GM21619 (cell line): ENCODE measurements around the gene RNF17.

Source experiments
- ATAC-seq: cut with Tn5 transposase; IDR thresholded peaks from one replicate; pipeline ENCODE4 v1.9.1; 2021; ENCODE audit not compliant: unreplicated experiment

The RNF17 gene

DNA sequence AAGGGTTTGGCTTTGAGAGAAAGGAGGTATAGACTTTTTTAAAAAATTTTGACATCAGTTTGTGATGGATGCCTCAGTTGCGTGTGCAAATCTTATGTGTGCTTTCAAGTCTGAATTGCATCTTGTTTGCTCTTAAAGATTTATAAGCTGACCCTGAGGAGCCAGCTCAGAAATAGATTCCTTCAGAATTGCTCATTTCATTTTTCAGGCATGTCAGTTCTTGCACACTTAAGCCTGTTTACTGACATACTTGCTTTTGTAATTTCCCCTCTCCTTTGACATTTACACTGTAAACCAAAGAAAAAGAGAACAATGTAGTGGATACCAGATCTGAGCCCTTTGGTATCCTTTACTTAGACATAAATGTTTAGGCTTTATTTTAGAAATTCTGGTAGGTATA, 87.6 kb downstream of the RNF17 start:
- ATAC-seq, result no peak

DNA sequence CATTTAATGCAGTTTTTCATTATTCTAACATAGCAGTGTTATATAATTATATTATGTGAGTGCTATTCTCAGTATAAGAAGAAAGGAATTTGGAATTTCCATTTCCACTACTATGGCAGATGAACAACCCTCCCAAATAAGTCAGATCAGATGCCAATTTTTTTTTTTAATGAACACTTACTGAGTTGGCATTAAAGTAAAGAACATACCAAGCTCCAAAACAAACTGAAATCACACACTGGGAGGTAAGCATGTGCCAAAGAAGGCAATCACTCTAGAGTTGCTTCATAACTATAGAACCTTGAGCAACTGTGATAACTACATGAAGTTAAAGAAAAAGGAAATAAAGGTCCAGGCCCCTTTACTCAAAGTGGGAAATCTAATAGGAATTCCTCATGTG, 90.3 kb downstream of the RNF17 start:
- no peak for ATAC-seq

DNA sequence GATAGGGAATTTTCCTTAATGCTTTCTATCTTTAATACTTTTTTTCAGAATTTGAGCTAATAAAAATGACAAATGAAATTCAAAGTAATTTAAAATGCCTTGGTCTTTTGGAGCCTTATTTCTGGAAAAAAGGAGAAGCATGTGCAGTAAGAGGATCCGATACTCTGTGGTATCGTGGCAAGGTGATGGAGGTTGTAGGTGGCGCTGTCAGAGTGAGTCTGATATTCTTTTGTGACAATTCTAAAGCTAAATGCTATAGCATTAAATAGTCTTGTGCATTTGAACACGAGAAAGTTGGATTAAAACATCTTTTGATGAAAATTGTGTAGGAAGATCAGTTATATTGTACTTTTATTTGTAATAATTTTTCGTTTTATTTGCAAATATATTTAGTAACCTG, 95.0 kb downstream of the RNF17 start:
- no peak for ATAC-seq

DNA sequence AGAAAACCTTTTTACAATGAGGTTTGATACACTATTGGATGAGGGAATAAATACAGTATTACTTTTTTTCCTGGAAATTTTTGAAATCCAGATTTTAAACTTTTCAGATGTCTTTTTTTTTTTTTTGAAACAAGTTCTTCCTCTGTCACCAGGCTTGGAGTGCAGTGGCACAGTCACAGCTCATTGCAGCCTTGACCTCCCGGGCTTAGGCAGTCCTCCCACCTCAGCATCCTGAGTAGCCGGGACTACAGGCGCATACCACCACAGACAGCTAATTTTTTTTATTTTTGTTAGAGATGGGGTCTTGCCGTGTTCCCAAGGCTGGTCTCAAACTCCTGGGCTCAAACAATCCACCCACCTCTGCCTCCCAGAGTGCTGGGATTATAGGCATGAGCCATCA, 96.8 kb downstream of the RNF17 start:
- no peak for ATAC-seq

DNA sequence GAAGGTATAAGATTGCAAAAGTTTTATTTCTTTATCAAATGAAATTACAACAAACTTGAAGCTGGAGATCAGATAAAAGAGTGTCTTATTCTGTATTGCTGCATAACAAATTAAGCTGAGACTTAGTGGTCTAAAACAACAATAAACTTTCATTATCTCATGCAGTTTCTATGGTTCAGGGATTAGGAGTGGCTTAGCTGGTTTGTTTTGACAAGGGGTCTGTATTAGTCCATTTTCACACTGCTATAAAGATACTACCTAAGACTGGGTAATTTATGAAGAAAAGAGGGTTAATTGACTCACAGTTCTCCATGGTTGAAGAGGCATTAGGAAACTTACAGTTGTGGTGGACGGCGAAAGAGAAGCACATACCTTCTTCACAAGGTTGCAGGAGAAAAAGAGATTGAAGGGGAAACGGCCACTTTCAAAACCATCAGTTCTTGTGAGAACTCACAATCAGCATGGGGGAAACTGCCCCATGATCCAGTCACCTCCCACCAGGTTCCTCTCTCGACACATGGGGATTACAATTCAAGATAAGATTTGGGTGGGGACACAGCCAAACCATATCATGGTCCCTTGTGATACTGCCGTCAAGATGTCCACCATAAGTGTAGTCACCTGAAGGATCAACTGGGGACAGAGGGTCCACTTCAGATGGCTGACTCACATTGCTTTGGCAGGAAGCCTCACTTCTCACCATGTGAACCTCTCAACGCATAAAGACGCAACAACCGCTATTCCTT, 97.8 kb downstream of the RNF17 start:
- ATAC-seq, result no peak

DNA sequence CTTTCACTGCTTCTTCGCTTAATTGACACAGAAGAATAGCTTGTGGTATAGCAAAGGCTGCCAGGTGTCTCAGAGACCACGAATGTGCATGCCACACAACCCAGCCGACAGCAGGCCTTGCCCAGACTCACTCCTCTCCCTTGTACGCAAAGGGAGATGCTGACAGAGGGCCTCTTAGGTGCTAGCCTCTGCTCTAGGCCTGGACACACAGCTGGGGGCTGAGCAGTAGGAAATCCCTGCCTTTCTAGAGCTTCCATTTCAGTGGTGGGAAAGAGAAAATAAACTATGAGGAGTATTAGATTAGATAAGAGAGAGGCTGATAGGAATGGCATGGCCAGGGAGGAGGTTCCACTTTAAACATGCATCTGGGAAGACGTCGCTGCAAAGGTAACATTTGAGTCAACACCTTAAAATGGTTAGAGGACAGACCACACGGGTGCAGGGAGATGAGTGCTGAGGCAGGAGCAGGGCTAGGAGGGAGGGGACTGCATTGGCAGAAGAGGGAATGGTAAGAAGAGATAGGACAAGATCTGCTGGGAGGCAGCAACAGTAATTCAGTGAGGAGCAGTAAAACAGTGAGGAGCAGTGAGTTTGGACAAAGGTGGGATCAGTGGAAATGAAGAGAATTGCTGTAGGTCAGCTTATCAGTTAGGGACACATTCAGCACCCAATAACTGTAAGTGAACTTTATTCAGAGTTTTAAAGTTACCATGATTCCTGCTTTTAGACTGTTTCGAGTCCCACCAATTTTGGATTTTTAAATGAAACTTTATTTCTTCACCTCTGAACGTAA, 100.0 kb downstream of the RNF17 start:
- no peak for ATAC-seq

DNA sequence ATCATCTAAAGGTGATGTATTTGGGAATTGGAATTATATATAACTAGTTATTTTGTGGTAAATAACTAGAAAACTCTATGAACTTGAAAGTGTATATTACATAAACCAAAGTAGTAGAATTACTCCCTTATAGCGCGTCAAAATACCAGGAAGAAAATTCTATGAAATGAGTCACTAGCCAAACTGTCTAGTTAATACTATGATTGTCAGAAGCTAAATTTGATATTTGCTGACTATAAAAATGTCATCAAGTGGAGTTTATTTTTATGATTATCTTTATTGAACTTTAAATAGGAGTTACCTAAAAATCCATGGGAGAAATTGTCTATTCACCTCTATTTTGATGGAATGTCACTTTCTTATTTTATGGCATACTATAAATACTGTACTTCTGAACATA, 100.6 kb downstream of the RNF17 start:
- ATAC-seq, result no peak

DNA sequence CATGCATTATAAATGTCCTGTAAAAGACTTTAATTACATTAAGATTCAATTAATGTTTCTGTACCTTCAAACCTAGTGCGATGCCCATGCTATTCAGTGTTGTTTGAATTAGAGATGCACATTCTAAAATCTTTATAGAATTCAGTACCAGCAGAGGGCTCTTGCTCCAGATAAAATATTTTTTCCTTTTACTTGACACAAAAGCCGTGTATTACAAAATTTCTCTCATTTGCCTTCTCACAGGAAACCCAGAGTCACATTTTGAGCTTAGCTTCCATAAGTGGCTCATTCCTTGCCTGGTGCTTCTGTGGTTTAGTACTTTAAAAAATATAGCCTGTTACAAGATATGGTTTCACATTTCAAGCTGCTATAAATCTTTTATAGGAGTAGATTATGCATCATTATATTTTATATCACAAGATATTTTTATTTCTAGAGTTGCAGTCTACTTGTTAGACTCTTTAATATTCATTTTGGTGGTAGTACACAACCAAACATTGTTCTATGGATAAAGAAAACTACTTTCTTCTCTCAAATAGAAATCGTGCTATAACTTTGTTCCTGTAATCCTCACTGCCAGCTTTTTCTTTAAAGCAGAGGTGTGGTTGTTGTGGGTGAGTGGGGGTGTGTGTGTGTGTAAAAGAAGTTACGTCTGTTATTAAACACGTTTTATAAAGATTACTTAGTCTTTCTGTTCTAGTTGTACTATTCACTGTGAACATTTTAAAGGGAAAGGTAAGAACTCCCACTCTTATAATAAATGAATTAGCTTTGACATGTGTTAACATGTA, 101.4 kb downstream of the RNF17 start:
- ATAC-seq, result no peak

DNA sequence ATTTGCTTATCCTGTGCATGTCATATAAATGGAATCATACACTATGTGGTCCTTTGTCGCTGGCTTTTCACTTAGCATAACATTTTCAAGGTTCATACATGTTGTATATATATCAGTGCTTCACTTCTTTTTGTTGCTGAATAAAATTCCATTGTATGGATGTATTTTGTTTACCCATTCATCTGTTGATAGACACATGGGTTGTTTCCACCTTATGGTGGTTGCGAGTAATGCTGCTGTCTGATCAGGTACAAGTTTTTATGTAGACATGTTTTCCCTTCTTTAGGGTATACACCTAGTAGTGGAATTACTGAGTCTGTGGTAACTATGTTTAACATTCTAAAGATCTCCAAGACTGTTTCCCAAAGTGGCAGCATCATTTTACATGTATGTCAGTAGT, 102.5 kb downstream of the RNF17 start:
- no peak for ATAC-seq

DNA sequence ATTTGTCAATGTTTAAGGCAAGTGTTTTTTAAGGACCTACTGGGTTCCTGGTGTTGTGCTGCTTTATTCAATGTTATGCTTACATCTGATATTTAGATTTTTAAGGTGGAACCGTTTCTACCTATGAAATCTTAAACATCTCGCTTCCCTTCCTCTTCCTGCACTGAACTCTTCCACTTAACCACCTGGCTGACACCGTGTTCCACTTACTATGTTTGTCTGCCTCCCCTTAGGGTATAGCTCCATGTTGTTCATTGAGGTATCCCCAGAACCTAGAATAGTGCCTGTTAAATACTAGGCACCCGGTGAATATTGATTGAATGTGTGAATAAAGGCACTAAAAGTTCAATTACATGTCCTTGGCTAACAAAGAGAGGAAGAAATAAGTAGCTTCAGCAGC, 104.9 kb downstream of the RNF17 start:
- no peak for ATAC-seq

DNA sequence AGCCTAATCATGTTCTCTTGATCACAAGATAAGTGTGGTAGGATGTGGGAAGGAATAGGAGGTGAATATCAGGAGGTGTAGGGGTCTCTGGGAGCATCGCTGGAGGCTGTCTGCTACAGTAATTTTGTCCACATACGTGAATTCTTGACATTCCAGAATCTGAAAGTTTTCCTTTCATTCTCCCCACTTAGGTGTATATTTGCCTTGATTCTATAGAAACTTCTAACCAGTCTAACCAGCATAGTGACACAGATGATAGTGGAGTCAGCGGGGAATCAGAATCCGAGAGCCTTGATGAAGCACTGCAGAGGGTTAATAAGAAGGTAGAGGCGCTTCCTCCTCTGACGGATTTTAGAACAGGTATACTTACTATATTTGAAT, 106.4 kb downstream of the RNF17 start:
- ATAC-seq, result no peak

DNA sequence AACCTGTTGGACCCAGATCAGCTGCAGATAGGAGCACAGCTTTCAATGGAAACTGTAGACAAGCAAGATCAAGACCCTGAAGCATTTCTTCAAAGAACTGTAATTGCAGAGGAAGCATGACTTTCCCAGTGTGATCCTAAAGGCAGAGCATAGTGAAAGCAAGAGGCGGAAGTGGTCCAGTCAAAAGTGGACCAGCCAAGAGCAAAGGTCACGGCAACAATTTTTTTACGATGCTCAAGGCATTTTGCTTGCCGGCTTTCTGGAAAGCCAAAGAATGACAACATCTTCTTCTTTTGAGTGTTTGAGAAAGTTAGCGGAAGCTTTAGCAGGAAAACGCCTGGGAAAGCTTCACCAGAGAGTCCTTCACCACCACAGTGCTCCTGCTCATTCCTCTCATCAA, 111.6 kb downstream of the RNF17 start:
- ATAC-seq, result no peak

DNA sequence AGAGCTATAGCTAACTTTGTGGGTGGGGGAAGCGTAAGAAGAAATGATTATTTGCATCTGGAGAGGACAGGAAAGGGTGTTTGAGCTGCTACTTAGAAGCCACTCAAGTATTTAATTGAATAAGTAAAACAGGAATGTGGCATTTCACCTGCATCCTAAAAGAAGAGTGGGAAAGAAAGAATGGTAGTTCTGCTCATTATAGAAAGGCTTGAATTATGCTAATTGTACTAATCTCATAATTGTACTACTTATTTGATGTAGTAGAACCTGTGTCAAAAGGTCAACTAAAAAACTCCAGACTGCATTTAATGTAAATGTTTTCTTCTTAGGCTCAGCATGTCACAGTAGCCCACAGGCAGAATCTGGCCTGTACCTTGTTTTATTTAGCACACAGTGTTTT, 113.6 kb downstream of the RNF17 start:
- no peak for ATAC-seq

DNA sequence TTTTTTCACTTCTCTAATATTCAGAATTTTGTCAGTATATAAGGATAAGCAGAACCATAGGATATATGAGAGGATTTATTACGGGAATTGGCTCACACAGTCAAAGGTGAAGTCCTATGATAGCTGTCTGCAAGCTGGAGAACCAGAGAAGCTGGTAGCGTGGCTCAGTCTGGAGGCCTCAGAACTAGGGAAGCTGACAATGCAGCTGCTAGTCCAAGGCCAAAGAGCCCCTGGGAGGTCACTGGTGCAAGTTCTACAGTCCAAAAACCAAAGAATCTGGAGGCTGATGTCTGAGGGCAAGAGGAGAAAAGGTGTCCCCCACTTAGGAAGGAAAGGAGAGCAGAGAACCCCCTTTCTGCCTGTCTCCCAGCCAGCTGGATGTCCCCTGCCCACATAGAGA, 114.4 kb downstream of the RNF17 start:
- no peak for ATAC-seq

DNA sequence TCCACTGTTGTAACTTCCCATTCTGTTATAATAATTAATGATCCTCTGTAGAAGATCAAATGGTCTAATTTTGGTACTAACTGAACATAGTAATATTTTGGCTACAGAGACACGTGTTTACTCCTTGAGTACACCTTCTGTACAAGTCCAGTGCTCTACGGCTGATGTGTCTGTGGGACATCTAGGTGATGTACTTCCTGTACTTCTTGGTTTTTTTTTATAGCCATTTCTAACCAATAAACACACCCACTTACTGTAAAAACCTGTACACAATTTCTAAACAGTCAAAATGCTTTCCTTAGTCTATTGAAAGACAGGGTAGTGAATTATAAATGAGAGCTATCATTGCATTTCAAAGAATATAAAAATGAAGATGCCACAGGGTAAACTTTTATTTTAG, 118.7 kb downstream of the RNF17 start:
- ATAC-seq, result no peak

DNA sequence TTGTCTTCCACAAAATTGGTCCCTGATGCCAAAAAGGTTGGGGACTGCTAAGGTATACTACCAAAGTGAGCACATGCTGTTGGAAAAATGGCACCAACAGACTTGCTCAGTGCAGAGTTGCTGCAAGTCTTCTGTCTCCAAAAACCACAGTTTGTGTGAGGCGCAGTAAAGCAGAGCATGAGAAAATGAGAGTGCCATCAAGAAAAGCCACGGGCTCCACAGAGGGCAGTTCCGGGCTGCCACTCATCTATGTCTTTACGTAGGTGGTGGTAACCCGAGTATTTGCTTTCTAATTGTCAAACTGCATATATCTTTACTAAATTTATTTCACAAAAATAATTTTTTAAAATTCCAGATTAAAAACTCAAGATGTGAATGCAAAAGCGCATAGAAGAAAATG, 123.8 kb downstream of the RNF17 start:
- ATAC-seq, result no peak

DNA sequence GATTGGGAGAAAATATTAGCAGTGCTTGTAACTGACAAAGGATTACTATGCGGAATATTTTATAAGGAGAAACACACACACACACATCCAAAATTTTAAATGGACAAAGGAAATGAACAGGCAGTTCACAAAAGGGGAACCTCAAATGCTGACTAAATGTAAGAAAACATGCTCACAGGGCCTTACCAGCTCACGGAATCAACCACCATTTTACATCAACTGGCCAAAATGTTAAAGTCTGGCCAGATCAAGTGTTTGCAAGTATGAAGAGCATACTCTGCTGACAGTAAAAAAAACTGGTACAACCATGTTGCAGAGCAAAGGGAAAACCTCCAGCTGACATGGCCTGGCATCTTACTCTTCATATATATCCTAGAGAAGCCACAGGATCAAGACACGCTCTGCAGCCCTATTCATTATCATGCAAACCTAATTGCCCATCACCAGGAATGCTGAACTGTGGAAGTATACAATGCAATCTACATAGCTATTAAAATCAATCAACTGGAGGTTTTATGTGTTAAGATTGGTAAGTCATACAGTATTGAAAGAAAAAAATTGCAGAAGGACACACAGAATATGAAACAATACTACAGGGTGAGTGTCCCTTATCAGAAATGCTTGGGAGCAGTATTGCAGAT, 124.4 kb downstream of the RNF17 start:
- no peak for ATAC-seq

DNA sequence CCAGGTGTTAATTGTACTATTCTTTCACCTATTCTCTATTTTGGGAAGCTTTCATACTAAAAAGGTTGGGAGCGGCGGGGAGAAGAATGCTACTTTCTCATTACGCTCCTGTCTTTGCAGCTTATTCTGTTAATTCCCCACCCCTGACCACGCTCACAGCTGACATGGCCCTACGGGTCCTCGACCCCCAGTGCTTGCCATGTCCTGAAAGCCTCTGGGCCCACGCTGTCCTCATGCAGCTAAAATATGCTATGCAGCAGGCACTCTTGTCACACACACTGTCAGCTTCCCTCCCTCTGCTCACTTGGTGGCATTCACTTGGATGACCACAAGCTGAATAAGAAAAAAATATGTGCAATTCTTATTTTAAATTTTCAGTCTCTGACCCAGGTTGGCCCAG, 126.3 kb downstream of the RNF17 start:
- ATAC-seq, result no peak

DNA sequence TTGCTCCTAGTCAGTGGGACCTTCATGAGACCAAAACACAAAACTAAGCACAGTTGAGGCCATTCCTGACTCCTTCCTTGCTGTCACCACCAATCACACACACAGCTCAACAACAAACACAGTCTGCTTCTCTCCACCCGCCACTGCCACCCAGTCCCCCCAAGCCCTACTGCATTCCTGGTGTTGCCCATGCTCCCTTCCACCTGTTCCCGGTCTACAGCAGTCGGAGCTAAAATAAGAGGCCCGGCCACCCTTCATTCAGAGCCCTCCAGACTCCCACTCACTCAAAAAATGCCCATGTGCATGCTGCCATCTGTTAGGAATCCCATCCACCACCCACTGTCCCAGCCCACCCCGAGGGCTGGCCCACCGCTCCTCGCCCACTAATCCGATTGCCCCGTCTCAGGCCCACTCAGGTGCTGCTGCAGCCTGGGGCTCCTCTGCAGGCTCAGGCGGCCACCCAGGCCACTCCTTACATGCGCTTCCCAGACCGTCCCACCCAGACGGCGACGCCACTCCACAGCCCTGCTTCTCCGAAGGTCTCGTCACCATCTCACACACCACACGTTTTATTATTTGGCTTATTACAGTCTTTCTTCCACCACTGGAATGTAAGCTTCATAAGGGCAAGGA, 127.6 kb downstream of the RNF17 start:
- no peak for ATAC-seq

DNA sequence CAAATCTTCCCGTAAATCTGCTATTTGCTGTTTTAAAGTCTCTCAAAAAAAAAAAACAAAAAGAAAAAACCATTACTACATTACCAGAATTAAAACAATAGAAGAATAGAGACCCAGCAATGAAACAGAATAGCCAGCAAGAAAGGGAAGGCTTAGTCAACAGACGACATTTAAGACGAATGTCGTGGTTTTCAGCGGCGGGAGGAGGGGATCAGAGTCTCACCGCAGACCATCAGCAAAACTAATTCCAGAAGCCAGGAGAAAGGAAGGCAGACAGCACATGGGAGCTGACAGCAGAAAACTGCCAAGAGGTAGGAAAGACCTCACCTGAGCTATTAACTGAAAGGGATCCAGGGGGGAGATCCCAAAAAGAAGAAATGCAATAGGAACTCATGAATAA, 128.9 kb downstream of the RNF17 start:
- no peak for ATAC-seq

DNA sequence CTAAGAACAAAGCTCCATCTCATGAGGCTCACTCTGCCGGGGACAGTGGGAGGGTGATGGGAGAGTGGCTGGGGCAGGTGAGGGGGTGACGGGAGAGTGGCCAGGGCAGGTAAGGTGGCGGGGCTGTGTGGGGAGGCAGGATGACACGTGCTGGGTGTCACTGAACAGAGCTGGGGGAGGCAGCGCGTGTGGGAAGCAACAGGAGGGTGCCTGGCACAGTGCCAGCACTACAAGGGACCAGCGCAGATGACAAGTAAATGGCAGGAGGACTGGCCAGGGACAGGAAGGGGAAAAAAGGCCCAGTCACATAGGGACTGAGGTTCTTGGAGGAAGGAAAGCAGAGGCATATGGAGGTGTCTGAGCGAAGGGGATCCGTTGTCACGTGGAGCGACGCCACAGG, 129.9 kb downstream of the RNF17 start:
- no peak for ATAC-seq
